Measurements from ENCODE around the gene ZNF200.
A peak's percentile ranks its signal among the peaks of the same experiment; 100 is the strongest.

Gene ZNF200

DNA sequence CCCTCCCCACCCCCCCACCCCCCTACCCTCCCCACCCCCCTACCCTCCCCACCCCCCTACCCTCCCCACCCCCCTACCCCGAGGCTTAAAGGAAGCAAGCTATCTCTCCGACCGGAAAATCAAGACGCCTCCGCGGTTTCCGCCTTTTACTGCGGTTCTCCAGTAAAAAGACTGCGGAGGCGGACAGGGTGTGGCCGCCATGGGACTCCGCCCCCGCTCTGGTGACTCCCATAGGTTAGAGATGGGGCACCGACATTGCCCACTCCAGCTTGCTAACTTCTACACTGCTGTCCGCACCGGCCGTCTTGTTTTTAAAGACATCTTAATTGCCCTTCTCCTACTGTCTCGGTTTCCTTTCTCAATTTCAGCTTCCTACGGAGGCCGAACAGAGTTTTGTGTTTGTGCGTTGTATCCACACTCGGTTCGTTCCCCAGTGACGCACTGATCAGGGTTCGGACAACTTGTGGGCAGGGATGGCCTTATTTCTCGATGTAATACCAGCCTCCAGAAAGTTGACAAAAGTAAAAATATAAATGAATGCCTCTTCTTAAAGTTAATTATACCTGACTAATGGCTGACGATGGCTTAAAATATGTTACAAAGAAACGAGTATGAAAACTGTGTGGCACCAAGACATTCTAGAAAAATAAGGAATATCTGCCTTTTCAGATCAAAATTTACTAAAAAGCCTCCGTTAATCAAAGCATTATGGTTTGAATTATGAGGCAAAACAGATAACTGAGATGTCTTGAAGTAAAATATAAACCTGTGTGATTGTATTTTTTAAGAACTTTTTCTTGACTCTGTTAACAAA, 1.1 kb upstream of the ZNF200 start:
- peaks cover 12% of the 10 kb centered on the region for H3F3A ChIP-seq (ENCODE audit: control insufficient read depth, insufficient read depth)
- H3K36me3 ChIP-seq (ENCODE audit: control insufficient read depth, low read length), result peaks cover 29% of the 10 kb centered on the region
- no peaks in the 10 kb centered on the region for H3K9me2 ChIP-seq (replicated peaks; ENCODE audit: control insufficient read depth, low read length)
- H3K27me3 ChIP-seq (ENCODE audit: control insufficient read depth, low read length), result no peaks in the 10 kb centered on the region; the same call in 1 of the 2 replicates
- H3K27ac ChIP-seq (ENCODE audit: low read depth, low read length), result no peak overlapping the region
- H3K4me3 ChIP-seq (ENCODE audit: low read length), result no peak overlapping the region
- peaks cover 13% of the 10 kb centered on the region for H3K79me2 ChIP-seq (ENCODE audit: control insufficient read depth, low read length)
- H3K4me2 ChIP-seq (ENCODE audit: low read length), result no peak overlapping the region
- H3K9me3 ChIP-seq (ENCODE audit: control insufficient read depth, insufficient read depth, low read length), result peaks cover 8% of the 10 kb centered on the region; the same call in 1 of the 2 replicates
- TF ChIP-seq EZH2phosphoT487 (IDR thresholded peaks at IDR 0.05; ENCODE audit: borderline replicate concordance, low read length), result no peak
- TF ChIP-seq, protein P1, sequence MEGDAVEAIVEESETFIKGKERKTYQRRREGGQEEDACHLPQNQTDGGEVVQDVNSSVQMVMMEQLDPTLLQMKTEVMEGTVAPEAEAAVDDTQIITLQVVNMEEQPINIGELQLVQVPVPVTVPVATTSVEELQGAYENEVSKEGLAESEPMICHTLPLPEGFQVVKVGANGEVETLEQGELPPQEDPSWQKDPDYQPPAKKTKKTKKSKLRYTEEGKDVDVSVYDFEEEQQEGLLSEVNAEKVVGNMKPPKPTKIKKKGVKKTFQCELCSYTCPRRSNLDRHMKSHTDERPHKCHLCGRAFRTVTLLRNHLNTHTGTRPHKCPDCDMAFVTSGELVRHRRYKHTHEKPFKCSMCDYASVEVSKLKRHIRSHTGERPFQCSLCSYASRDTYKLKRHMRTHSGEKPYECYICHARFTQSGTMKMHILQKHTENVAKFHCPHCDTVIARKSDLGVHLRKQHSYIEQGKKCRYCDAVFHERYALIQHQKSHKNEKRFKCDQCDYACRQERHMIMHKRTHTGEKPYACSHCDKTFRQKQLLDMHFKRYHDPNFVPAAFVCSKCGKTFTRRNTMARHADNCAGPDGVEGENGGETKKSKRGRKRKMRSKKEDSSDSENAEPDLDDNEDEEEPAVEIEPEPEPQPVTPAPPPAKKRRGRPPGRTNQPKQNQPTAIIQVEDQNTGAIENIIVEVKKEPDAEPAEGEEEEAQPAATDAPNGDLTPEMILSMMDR (IDR thresholded peaks at IDR 0.05; ENCODE audit: low read depth, low read length, poor library complexity, severe bottlenecking), result no peak
- peaks cover 14% of the 10 kb centered on the region for H3K4me1 ChIP-seq (ENCODE audit: control insufficient read depth, low read length)
- H4K20me1 ChIP-seq (ENCODE audit: control insufficient read depth, insufficient read depth, low read depth, low read length), result no peaks in the 10 kb centered on the region

DNA sequence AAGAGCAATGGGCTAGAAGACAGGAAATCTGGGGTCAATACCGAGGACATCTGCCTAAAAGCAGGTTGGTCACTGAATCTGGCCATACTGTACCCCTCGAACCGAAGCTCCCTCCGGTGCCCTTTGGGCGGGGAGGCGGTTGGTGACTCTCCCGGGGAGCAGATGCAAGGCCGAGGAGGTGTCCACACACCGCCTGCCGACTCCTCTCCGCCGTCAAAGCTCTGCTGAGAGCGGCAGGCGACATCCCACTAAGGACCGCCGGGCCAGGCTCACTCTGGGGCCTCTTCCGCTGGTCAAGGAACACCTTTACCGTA, 458 bp downstream of the ZNF200 start:
- peak overlapping the region; percentile 86 for H3K4me2 ChIP-seq (ENCODE audit: low read length)
- peaks cover 14% of the 10 kb centered on the region for H3K4me1 ChIP-seq (ENCODE audit: control insufficient read depth, low read length)
- H3K27ac ChIP-seq (ENCODE audit: low read depth, low read length), result peak overlapping the region; percentile 76
- no peak for TF ChIP-seq EZH2phosphoT487 (IDR thresholded peaks at IDR 0.05; ENCODE audit: borderline replicate concordance, low read length)
- TF ChIP-seq, protein P1 (IDR thresholded peaks at IDR 0.05; ENCODE audit: low read depth, low read length, poor library complexity, severe bottlenecking), result no peak
- no peaks in the 10 kb centered on the region for H4K20me1 ChIP-seq (ENCODE audit: control insufficient read depth, insufficient read depth, low read depth, low read length)
- peaks cover 12% of the 10 kb centered on the region for H3F3A ChIP-seq (ENCODE audit: control insufficient read depth, insufficient read depth)
- H3K4me3 ChIP-seq (ENCODE audit: low read length), result peak overlapping the region; percentile 99
- no peaks in the 10 kb centered on the region for H3K9me2 ChIP-seq (replicated peaks; ENCODE audit: control insufficient read depth, low read length)
- peaks cover 42% of the 10 kb centered on the region for H3K36me3 ChIP-seq (ENCODE audit: control insufficient read depth, low read length)
- no peaks in the 10 kb centered on the region for H3K27me3 ChIP-seq (ENCODE audit: control insufficient read depth, low read length)
- H3K79me2 ChIP-seq (ENCODE audit: control insufficient read depth, low read length), result peaks cover 13% of the 10 kb centered on the region
- peaks cover 8% of the 10 kb centered on the region; the same call in 1 of the 2 replicates for H3K9me3 ChIP-seq (ENCODE audit: control insufficient read depth, insufficient read depth, low read length)

DNA sequence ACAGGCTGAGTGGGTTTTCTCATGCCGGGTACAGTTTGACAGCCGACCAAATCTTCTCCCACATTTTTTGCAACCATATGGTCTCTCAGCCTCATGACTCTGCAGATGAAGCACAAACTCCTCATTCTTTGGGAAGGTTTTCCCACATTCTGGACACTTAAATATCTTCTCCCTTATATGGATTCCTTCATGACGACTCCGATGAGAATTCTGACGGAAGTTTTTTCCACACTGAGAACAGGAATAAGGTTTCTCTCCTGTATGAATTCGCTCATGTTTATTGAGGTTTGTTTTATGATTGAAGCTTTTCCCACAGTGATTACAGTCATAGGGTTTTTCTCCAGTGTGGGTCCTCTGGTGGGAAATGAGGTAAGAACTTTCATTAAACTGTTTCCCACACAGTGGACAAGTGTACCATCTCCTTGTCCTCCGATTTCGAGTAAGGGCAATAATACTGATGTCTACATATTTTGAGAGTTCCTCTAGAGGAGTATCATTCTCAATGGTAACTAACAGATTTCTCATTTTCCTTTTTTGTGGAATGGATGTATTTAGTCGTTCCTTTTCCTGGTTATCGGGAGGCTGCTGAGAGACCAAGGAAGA, 10.9 kb downstream of the ZNF200 start:
- peaks cover 50% of the 10 kb centered on the region for H3K9me3 ChIP-seq (ENCODE audit: control insufficient read depth, insufficient read depth, low read length)
- H3F3A ChIP-seq (ENCODE audit: control insufficient read depth, insufficient read depth), result no peaks in the 10 kb centered on the region
- no peaks in the 10 kb centered on the region for H3K27me3 ChIP-seq (ENCODE audit: control insufficient read depth, low read length)
- no peak overlapping the region for H3K4me2 ChIP-seq (ENCODE audit: low read length)
- H3K27ac ChIP-seq (ENCODE audit: low read depth, low read length), result no peak overlapping the region
- H3K79me2 ChIP-seq (ENCODE audit: control insufficient read depth, low read length), result no peaks in the 10 kb centered on the region
- H4K20me1 ChIP-seq (ENCODE audit: control insufficient read depth, insufficient read depth, low read depth, low read length), result no peaks in the 10 kb centered on the region
- TF ChIP-seq, protein P1 (IDR thresholded peaks at IDR 0.05; ENCODE audit: low read depth, low read length, poor library complexity, severe bottlenecking), result no peak
- TF ChIP-seq EZH2phosphoT487 (IDR thresholded peaks at IDR 0.05; ENCODE audit: borderline replicate concordance, low read length), result no peak
- no peaks in the 10 kb centered on the region for H3K9me2 ChIP-seq (replicated peaks; ENCODE audit: control insufficient read depth, low read length)
- no peak overlapping the region for H3K4me3 ChIP-seq (ENCODE audit: low read length)
- no peaks in the 10 kb centered on the region for H3K4me1 ChIP-seq (ENCODE audit: control insufficient read depth, low read length)
- H3K36me3 ChIP-seq (ENCODE audit: control insufficient read depth, low read length), result peaks cover 58% of the 10 kb centered on the region
